Measurements from ENCODE around the gene CCDC181.
"Not testable (repeated sequence)": the region's sequence is repeated elsewhere in the genome, so short reads cannot be mapped to it uniquely, and the experiment has no call there.

The CCDC181 gene

GRCh38 chr1:169427081-169427641 lies at the start of gene CCDC181:
Gene CCDC181 (minus strand): TSS chr1:169427474. CDS start chr1:169424927, 2,547 bp downstream.
- peak; percentile 97 to 98 for DNase-seq

- no peak for DNase-seq
These were observed 48.6 kb upstream of the CCDC181 start for GRCh38 chr1:169475806-169476387.

- DNase-seq = no peak
These were observed 47.2 kb upstream of the CCDC181 start for GRCh38 chr1:169474302-169474995.

GRCh38 chr1:169473347-169473746 lies 46.1 kb upstream of the CCDC181 start:
- no peak for DNase-seq

- no peak for DNase-seq
These were observed 45.5 kb upstream of the CCDC181 start for GRCh38 chr1:169472738-169473137.

GRCh38 chr1:169468982-169469381 lies 41.7 kb upstream of the CCDC181 start:
- no peak for DNase-seq

GRCh38 chr1:169466259-169467230 lies 39.3 kb upstream of the CCDC181 start:
- peak; percentile 13 to 15 for DNase-seq

GRCh38 chr1:169465281-169465680 lies 38.0 kb upstream of the CCDC181 start:
- no peak for DNase-seq

- DNase-seq = no peak
These were observed 35.1 kb upstream of the CCDC181 start for GRCh38 chr1:169462385-169462784.

- no peak for DNase-seq
These were observed 34.2 kb upstream of the CCDC181 start for GRCh38 chr1:169461390-169462000.

- DNase-seq = no peak
These were observed 33.0 kb upstream of the CCDC181 start for GRCh38 chr1:169460191-169460833.

GRCh38 chr1:169457443-169457842 lies 30.2 kb upstream of the CCDC181 start:
- no peak for DNase-seq

GRCh38 chr1:169456029-169456428 lies 28.8 kb upstream of the CCDC181 start:
- no peak for DNase-seq

- DNase-seq = no peak
These were observed 25.6 kb upstream of the CCDC181 start for GRCh38 chr1:169452921-169453320.

GRCh38 chr1:169451218-169451824 lies 24.0 kb upstream of the CCDC181 start:
- DNase-seq = no peak

- no peak for DNase-seq
These were observed 16.6 kb upstream of the CCDC181 start for GRCh38 chr1:169443923-169444322.

GRCh38 chr1:169426174-169426705 lies 1.0 kb downstream of the CCDC181 start:
- DNase-seq = peak; percentile 11 to 19

GRCh38 chr1:169421309-169421708 lies 6.0 kb downstream of the CCDC181 start:
- DNase-seq = no peak

GRCh38 chr1:169414952-169415351 lies 12.3 kb downstream of the CCDC181 start:
- no peak for DNase-seq

- not testable (repeated sequence) for DNase-seq
These were observed 18.9 kb downstream of the CCDC181 start for GRCh38 chr1:169408340-169408739.

- not testable (repeated sequence) for DNase-seq
These were observed 24.7 kb downstream of the CCDC181 start for GRCh38 chr1:169402578-169402977.

Data from SHP77 (cell line).